MM.1S (cell line): ENCODE measurements around the gene LTBP1.

ENCODE experiments used
- CTCF ChIP-seq: fragments of 300-600 bp; sonication (generic); IDR thresholded peaks from 2 replicates; pipeline ENCODE4 v1.5.1; 2016; ENCODE audit warnings: antibody characterized with exemption, low read length, mixed read lengths
- EZH2 ChIP-seq: fragments of 300-600 bp; sonication (generic); optimal IDR thresholded peaks from 2 replicates; pipeline ENCODE3; 2017; ENCODE audit warnings: low read depth, mild to moderate bottlenecking, antibody characterized with exemption, low read length, mixed read lengths

DNA sequence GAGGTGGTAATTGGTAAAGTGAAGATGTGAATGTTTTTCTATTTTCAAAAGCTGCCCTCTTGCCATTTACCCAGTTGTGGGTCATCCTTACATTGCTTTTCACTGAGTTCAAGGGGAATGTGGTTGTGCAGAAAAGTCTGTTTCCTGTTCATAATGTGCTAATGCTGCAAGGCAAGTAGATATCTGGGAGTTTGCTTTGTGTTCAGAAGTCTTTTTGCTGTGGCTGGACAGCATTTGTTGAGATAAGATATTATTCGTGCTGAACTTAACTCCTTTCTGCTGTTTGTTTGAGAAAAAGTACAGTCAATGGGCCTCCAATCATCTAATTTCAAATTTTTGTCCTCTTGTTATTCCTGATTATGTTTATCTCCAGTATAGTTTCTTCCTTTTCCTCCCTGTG lies 263.2 kb downstream of the LTBP1 start:
- no peak for TF ChIP-seq EZH2
- no peak for TF ChIP-seq CTCF
